ENCODE results near the gene PDK3. TPM values are rescaled to one million over a fixed set of nuclear protein-coding genes. Genes with fewer than 3 reads are reported as not detected.

The PDK3 gene
- total RNA-seq, 1 experiment from 2014 or later: 9.6 TPM

GRCh38 chrX:24485976-24486680 lies 21.0 kb downstream of the PDK3 start:
- ChIA-PET RAD21 (ENCODE audit: low non-redundant PET in 1 of 2, low total read pairs in 2 of 2, uncharacterized antibody in 2 of 2, unreplicated experiment in 2 of 2) (no interaction called here), POLR2A (no interaction called here), CTCF (no interaction called here)
- no peak for TF ChIP-seq MAX (IDR thresholded peaks at IDR 0.05)
- no peak for TF ChIP-seq ATF3 (IDR thresholded peaks at IDR 0.05)
- no peak for TF ChIP-seq RAD21 (IDR thresholded peaks at IDR 0.05; ENCODE audit: low read depth)
- TF ChIP-seq SP1 (IDR thresholded peaks at IDR 0.05; ENCODE audit: low read depth): no peak
- no peak for TF ChIP-seq ZFX (IDR thresholded peaks at IDR 0.05)
- no peak for TF ChIP-seq FOSL1 (IDR thresholded peaks at IDR 0.05; ENCODE audit: low read depth)
- TF ChIP-seq ZBTB33 (IDR thresholded peaks at IDR 0.05; ENCODE audit: extremely low read depth, insufficient replicate concordance, low read length): no peak
- TF ChIP-seq ELF1 (IDR thresholded peaks at IDR 0.05; ENCODE audit: borderline replicate concordance, low read depth): no peak
- TF ChIP-seq EZH2 (IDR thresholded peaks at IDR 0.05): no peak
- no peak for TF ChIP-seq SRF (IDR thresholded peaks at IDR 0.05; ENCODE audit: low read depth)
- TF ChIP-seq EGR1 (IDR thresholded peaks at IDR 0.05; ENCODE audit: low read depth): no peak
- TF ChIP-seq JUND (IDR thresholded peaks at IDR 0.05): no peak
- no peak for TF ChIP-seq REST (IDR thresholded peaks at IDR 0.05; ENCODE audit: low read depth)
- no peak for TF ChIP-seq CBX3 (IDR thresholded peaks at IDR 0.05; ENCODE audit: low read depth)
- no TSS peak for BruUV-seq (replicated peaks)
- no peaks in the 10 kb centered on the region for H3K79me2 ChIP-seq (ENCODE audit: insufficient read depth, low read length)
- H3K27ac ChIP-seq (ENCODE audit: low read depth, low read length): no peak overlapping the region
- H3K4me2 ChIP-seq (ENCODE audit: low read length): no peak overlapping the region
- no peaks in the 10 kb centered on the region for H4K20me1 ChIP-seq (ENCODE audit: insufficient read depth)
- H3K9ac ChIP-seq (ENCODE audit: low read length): no peak overlapping the region
- DNase-seq (ENCODE audit: low read depth, low spot score) (no peak), ATAC-seq (no peak)
- H3K27me3 ChIP-seq (ENCODE audit: insufficient read depth, low read length): no peaks in the 10 kb centered on the region
- no peak overlapping the region for H2AFZ ChIP-seq (ENCODE audit: low read depth, low read length, poor library complexity, severe bottlenecking)
- H3K9me3 ChIP-seq (ENCODE audit: control insufficient read depth in 1 of 2, insufficient read depth in 1 of 2, low read depth in 1 of 2, low read length in 2 of 2): no peaks in the 10 kb centered on the region
- no peaks in the 10 kb centered on the region for H3K9me2 ChIP-seq (ENCODE audit: insufficient read depth)
- intact Hi-C loops (cut with micrococcal nuclease): no loop called here
- no peak overlapping the region for H3K4me3 ChIP-seq (replicated peaks in 1 of 2; ENCODE audit: low read depth in 1 of 2, low read length in 2 of 2)
- H3K4me1 ChIP-seq (ENCODE audit: control insufficient read depth in 1 of 2, insufficient read depth in 2 of 2, low read length in 2 of 2): no peaks in the 10 kb centered on the region
- H3K36me3 ChIP-seq (ENCODE audit: control insufficient read depth in 1 of 2, insufficient read depth in 2 of 2, low read length in 2 of 2): no peaks in the 10 kb centered on the region

Data from HCT116 (cell line).